Measurements from ENCODE around the gene IL4I1. TPM values are rescaled to one million over a fixed set of nuclear protein-coding genes. Genes with fewer than 3 reads are reported as not detected.

Gene IL4I1
- total RNA-seq, 1 experiment from 2014 or later: 1.1 TPM

- DNase-seq (ENCODE audit: low spot score): no peak
Observed at GRCh38 chr19:49895566-49896297, 955 bp downstream of the IL4I1 start.

GRCh38 chr19:49894879-49895565, 1.7 kb downstream of the IL4I1 start:
- DNase-seq (ENCODE audit: low spot score): no peak

GRCh38 chr19:49894011-49894664, 2.5 kb downstream of the IL4I1 start:
- DNase-seq (ENCODE audit: low spot score): no peak

- DNase-seq (ENCODE audit: low spot score): no peak
Observed at GRCh38 chr19:49892716-49893115, 4.0 kb downstream of the IL4I1 start.

GRCh38 chr19:49891393-49891792, 5.3 kb downstream of the IL4I1 start:
- no peak for DNase-seq (ENCODE audit: low spot score)

- peak; percentile 71 for DNase-seq (ENCODE audit: low spot score)
Observed at GRCh38 chr19:49890349-49891311, 6.1 kb downstream of the IL4I1 start.

- peak; percentile 90 for DNase-seq (ENCODE audit: low spot score)
Observed at GRCh38 chr19:49889687-49890348, 6.9 kb downstream of the IL4I1 start.

GRCh38 chr19:49889038-49889686, 7.5 kb downstream of the IL4I1 start:
- DNase-seq (ENCODE audit: low spot score): no peak

GRCh38 chr19:49888510-49888824, 8.2 kb downstream of the IL4I1 start:
- peak; percentile 59 for DNase-seq (ENCODE audit: low spot score)

GRCh38 chr19:49887665-49888509, 8.8 kb downstream of the IL4I1 start:
- DNase-seq (ENCODE audit: low spot score): peak; percentile 85

GRCh38 chr19:49887037-49887664, 9.5 kb downstream of the IL4I1 start:
- DNase-seq (ENCODE audit: low spot score): peak; percentile 81

- no peak for DNase-seq (ENCODE audit: low spot score)
Observed at GRCh38 chr19:49884760-49885159, 11.9 kb downstream of the IL4I1 start.

- no peak for DNase-seq (ENCODE audit: low spot score)
Observed at GRCh38 chr19:49884109-49884508, 12.6 kb downstream of the IL4I1 start.

GRCh38 chr19:49883094-49883493, 13.6 kb downstream of the IL4I1 start:
- DNase-seq (ENCODE audit: low spot score): no peak

- no peak for DNase-seq (ENCODE audit: low spot score)
Observed at GRCh38 chr19:49882643-49883042, 14.0 kb downstream of the IL4I1 start.

- DNase-seq (ENCODE audit: low spot score): no peak
Observed at GRCh38 chr19:49881672-49882394, 14.9 kb downstream of the IL4I1 start.

GRCh38 chr19:49881186-49881585, 15.5 kb downstream of the IL4I1 start:
- no peak for DNase-seq (ENCODE audit: low spot score)

- DNase-seq (ENCODE audit: low spot score): no peak
Observed at GRCh38 chr19:49880162-49880869, 16.4 kb downstream of the IL4I1 start.
